SK-N-SH treated with all-trans-retinoic acid at 6 μM for 48 hours (cell line): ENCODE results near the gene PCARE.

Experiments
- CREB5 ChIP-seq: fragments of 250-450 bp; sonication (Bioruptor Pico); IDR thresholded peaks from 2 replicates; pipeline ENCODE4 v1.5.1; 2020; ENCODE audit warnings: low read depth, mild to moderate bottlenecking, moderate library complexity
- CSDC2 ChIP-seq: fragments of 250-450 bp; sonication (Bioruptor Pico); IDR thresholded peaks from 2 replicates; pipeline ENCODE4 v1.5.0; 2020; ENCODE audit warnings: mild to moderate bottlenecking, moderate library complexity
- ESRRG ChIP-seq: fragments of 250-450 bp; sonication (Bioruptor Pico); IDR thresholded peaks from 2 replicates; pipeline ENCODE4 v1.6.1; 2021; ENCODE audit warnings: mild to moderate bottlenecking
- GLIS3 ChIP-seq: fragments of 250-450 bp; sonication (Bioruptor Pico); IDR thresholded peaks from 2 replicates; pipeline ENCODE4 v1.5.0; 2020; ENCODE audit warnings: mild to moderate bottlenecking, moderate library complexity
- POU6F1 ChIP-seq: fragments of 250-450 bp; sonication (Bioruptor Pico); IDR thresholded peaks from 2 replicates; pipeline ENCODE4 v1.8.0; 2021; ENCODE audit warnings: low read depth, mild to moderate bottlenecking, moderate library complexity, borderline replicate concordance
- PPARA ChIP-seq: fragments of 250-450 bp; sonication (Bioruptor Pico); IDR thresholded peaks from 2 replicates; pipeline ENCODE4 v1.5.0; 2020; ENCODE audit warnings: mild to moderate bottlenecking, borderline replicate concordance
- RARB ChIP-seq: fragments of 250-450 bp; sonication (Bioruptor Pico); IDR thresholded peaks from 2 replicates; pipeline ENCODE4 v1.8.0; 2021; ENCODE audit warnings: mild to moderate bottlenecking, moderate library complexity
- TCF4 ChIP-seq: fragments of 250-450 bp; sonication (Bioruptor Pico); IDR thresholded peaks from 2 replicates; pipeline ENCODE4 v1.8.0; 2021; ENCODE audit warnings: mild to moderate bottlenecking, moderate library complexity, borderline replicate concordance
- ZNF565 ChIP-seq: fragments of 450-650 bp; formaldehyde crosslinking; conservative IDR thresholded peaks from 2 replicates; pipeline ENCODE4 v1.5.0; 2020; ENCODE audit warnings: low read depth, mild to moderate bottlenecking, moderate library complexity

DNA sequence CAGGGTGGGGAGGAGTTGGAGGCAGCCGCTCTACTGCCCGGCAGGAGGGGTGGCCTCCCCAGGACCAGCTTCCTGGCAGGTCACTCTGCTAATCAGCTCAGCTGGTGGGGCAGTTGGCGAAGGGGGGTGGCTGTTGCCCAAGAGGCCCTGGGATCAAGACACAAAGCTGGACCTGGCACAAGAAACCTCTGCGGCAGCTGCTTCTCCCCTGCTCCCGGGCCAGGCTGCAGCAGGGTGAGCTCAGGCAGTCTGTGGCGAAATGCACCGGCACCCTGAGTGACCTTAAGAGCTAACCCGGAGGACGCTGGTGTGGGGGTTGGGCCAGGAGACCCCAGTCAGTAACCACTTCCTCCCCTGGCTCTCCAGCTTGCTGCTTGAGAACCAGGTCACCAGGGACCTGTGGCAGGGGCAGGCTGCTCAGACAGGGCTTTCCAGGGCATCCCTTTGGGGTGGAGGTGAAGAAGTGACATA lies 62.1 kb downstream of the PCARE start:
- TF ChIP-seq ZNF565 (CRISPR knock-in tag) (no peak), PPARA (CRISPR knock-in tag) (no peak), RARB (no peak), POU6F1 (CRISPR knock-in tag) (no peak), CSDC2 (CRISPR knock-in tag) (no peak), TCF4 (CRISPR knock-in tag) (no peak), GLIS3 (CRISPR knock-in tag) (no peak), ESRRG (CRISPR knock-in tag) (no peak), CREB5 (CRISPR knock-in tag) (no peak)
